ENCODE results near the gene ACP1. TPM values are rescaled to one million over a fixed set of nuclear protein-coding genes. Genes with fewer than 3 reads are reported as not detected.

Gene ACP1
- total and polyA plus RNA-seq, 2 experiments from 2014 or later, result 189 to 281 TPM

DNA sequence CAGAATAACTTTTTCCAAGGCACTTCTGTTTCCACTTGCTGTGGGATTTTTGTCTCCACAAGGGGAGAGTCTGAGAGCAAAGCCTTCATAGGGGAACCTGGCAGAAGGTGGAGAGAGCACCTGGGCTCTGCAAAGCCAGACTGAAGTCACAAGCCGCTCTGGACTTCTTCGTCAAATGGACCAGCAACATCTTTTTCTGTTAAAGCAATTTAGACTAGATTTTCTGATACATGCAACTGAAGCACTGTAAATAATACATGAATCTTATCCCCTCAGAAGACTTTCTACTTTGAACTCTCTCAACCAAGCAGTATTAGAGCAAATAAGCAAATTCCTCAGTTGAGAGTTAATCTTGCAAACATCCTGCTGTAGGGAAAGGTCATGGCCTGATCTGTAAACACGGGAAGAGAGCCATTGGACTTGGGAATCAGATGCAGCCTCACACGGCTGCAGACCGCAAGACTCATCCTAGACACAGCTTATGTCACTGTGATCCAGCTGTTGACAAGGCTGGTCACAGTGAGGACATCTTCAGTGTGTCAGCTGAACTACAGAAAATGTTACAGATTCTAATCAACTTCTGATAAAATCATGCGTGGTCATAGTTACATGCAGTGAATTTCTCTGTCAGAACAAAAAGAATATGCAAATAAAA, 4.1 kb upstream of the ACP1 start:
- peaks cover 24% of the 10 kb centered on the region for H3K27me3 Mint-ChIP-seq (ENCODE audit: insufficient read depth, low read depth, poor library complexity)
- peaks cover 11% of the 10 kb centered on the region for H3K36me3 ChIP-seq (ENCODE audit: insufficient read depth)
- H3K4me1 ChIP-seq (ENCODE audit: insufficient read depth), result peaks cover 14% of the 10 kb centered on the region
- no peak overlapping the region for H2AFZ ChIP-seq
- no peak overlapping the region for H3K27ac Mint-ChIP-seq
- H3K9me3 Mint-ChIP-seq, result peaks cover 27% of the 10 kb centered on the region
- no peaks in the 10 kb centered on the region for H3F3A ChIP-seq (replicated peaks; ENCODE audit: low read depth)
- no peak overlapping the region for H3K4me2 ChIP-seq
- TF ChIP-seq JUNB (IDR thresholded peaks at IDR 0.05; ENCODE audit: unreplicated experiment), result no peak
- no peak for TF ChIP-seq CREB1 (CRISPR knock-in tag; IDR thresholded peaks at IDR 0.05; ENCODE audit: low read depth)
- TF ChIP-seq POLR2AphosphoS5 (IDR thresholded peaks at IDR 0.05; ENCODE audit: low read depth), result no peak
- no peak for TF ChIP-seq STAT1 (IDR thresholded peaks at IDR 0.05; ENCODE audit: unreplicated experiment)
- TF ChIP-seq, protein P1, sequence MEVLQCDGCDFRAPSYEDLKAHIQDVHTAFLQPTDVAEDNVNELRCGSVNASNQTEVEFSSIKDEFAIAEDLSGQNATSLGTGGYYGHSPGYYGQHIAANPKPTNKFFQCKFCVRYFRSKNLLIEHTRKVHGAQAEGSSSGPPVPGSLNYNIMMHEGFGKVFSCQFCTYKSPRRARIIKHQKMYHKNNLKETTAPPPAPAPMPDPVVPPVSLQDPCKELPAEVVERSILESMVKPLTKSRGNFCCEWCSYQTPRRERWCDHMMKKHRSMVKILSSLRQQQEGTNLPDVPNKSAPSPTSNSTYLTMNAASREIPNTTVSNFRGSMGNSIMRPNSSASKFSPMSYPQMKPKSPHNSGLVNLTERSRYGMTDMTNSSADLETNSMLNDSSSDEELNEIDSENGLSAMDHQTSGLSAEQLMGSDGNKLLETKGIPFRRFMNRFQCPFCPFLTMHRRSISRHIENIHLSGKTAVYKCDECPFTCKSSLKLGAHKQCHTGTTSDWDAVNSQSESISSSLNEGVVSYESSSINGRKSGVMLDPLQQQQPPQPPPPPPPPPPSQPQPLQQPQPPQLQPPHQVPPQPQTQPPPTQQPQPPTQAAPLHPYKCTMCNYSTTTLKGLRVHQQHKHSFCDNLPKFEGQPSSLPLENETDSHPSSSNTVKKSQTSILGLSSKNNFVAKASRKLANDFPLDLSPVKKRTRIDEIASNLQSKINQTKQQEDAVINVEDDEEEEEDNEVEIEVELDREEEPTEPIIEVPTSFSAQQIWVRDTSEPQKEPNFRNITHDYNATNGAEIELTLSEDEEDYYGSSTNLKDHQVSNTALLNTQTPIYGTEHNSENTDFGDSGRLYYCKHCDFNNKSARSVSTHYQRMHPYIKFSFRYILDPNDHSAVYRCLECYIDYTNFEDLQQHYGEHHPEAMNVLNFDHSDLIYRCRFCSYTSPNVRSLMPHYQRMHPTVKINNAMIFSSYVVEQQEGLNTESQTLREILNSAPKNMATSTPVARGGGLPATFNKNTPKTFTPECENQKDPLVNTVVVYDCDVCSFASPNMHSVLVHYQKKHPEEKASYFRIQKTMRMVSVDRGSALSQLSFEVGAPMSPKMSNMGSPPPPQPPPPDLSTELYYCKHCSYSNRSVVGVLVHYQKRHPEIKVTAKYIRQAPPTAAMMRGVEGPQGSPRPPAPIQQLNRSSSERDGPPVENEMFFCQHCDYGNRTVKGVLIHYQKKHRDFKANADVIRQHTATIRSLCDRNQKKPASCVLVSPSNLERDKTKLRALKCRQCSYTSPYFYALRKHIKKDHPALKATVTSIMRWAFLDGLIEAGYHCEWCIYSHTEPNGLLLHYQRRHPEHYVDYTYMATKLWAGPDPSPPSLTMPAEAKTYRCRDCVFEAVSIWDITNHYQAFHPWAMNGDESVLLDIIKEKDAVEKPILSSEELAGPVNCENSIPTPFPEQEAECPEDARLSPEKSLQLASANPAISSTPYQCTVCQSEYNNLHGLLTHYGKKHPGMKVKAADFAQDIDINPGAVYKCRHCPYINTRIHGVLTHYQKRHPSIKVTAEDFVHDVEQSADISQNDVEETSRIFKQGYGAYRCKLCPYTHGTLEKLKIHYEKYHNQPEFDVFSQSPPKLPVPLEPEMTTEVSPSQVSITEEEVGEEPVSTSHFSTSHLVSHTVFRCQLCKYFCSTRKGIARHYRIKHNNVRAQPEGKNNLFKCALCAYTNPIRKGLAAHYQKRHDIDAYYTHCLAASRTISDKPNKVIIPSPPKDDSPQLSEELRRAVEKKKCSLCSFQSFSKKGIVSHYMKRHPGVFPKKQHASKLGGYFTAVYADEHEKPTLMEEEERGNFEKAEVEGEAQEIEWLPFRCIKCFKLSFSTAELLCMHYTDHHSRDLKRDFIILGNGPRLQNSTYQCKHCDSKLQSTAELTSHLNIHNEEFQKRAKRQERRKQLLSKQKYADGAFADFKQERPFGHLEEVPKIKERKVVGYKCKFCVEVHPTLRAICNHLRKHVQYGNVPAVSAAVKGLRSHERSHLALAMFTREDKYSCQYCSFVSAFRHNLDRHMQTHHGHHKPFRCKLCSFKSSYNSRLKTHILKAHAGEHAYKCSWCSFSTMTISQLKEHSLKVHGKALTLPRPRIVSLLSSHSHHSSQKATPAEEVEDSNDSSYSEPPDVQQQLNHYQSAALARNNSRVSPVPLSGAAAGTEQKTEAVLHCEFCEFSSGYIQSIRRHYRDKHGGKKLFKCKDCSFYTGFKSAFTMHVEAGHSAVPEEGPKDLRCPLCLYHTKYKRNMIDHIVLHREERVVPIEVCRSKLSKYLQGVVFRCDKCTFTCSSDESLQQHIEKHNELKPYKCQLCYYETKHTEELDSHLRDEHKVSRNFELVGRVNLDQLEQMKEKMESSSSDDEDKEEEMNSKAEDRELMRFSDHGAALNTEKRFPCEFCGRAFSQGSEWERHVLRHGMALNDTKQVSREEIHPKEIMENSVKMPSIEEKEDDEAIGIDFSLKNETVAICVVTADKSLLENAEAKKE (CRISPR knock-in tag; IDR thresholded peaks at IDR 0.05), result no peak
- TF ChIP-seq, protein P2, sequence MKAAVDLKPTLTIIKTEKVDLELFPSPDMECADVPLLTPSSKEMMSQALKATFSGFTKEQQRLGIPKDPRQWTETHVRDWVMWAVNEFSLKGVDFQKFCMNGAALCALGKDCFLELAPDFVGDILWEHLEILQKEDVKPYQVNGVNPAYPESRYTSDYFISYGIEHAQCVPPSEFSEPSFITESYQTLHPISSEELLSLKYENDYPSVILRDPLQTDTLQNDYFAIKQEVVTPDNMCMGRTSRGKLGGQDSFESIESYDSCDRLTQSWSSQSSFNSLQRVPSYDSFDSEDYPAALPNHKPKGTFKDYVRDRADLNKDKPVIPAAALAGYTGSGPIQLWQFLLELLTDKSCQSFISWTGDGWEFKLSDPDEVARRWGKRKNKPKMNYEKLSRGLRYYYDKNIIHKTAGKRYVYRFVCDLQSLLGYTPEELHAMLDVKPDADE (IDR thresholded peaks at IDR 0.05), result no peak
- TF ChIP-seq, protein P3, sequence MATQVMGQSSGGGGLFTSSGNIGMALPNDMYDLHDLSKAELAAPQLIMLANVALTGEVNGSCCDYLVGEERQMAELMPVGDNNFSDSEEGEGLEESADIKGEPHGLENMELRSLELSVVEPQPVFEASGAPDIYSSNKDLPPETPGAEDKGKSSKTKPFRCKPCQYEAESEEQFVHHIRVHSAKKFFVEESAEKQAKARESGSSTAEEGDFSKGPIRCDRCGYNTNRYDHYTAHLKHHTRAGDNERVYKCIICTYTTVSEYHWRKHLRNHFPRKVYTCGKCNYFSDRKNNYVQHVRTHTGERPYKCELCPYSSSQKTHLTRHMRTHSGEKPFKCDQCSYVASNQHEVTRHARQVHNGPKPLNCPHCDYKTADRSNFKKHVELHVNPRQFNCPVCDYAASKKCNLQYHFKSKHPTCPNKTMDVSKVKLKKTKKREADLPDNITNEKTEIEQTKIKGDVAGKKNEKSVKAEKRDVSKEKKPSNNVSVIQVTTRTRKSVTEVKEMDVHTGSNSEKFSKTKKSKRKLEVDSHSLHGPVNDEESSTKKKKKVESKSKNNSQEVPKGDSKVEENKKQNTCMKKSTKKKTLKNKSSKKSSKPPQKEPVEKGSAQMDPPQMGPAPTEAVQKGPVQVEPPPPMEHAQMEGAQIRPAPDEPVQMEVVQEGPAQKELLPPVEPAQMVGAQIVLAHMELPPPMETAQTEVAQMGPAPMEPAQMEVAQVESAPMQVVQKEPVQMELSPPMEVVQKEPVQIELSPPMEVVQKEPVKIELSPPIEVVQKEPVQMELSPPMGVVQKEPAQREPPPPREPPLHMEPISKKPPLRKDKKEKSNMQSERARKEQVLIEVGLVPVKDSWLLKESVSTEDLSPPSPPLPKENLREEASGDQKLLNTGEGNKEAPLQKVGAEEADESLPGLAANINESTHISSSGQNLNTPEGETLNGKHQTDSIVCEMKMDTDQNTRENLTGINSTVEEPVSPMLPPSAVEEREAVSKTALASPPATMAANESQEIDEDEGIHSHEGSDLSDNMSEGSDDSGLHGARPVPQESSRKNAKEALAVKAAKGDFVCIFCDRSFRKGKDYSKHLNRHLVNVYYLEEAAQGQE (IDR thresholded peaks at IDR 0.05; ENCODE audit: unreplicated experiment), result no peak
- TF ChIP-seq ZNF114 (CRISPR knock-in tag; IDR thresholded peaks at IDR 0.05), result no peak
- no peak for TF ChIP-seq NANOG (IDR thresholded peaks at IDR 0.05; ENCODE audit: borderline replicate concordance)
- TF ChIP-seq EZH2phosphoT487 (IDR thresholded peaks at IDR 0.05; ENCODE audit: unreplicated experiment), result no peak
- TF ChIP-seq, protein P4, sequence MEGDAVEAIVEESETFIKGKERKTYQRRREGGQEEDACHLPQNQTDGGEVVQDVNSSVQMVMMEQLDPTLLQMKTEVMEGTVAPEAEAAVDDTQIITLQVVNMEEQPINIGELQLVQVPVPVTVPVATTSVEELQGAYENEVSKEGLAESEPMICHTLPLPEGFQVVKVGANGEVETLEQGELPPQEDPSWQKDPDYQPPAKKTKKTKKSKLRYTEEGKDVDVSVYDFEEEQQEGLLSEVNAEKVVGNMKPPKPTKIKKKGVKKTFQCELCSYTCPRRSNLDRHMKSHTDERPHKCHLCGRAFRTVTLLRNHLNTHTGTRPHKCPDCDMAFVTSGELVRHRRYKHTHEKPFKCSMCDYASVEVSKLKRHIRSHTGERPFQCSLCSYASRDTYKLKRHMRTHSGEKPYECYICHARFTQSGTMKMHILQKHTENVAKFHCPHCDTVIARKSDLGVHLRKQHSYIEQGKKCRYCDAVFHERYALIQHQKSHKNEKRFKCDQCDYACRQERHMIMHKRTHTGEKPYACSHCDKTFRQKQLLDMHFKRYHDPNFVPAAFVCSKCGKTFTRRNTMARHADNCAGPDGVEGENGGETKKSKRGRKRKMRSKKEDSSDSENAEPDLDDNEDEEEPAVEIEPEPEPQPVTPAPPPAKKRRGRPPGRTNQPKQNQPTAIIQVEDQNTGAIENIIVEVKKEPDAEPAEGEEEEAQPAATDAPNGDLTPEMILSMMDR (conservative IDR thresholded peaks at IDR 0.05; ENCODE audit: low read depth in 2 of 2), result no peak
- TF ChIP-seq ZNF331 (CRISPR knock-in tag; IDR thresholded peaks at IDR 0.05; ENCODE audit: low read depth), result no peak
- H3K4me3 ChIP-seq, result no peak overlapping the region
- ATAC-seq (no peak), DNase-seq (ENCODE audit: low spot score) (no peak)
- H3K27me3 ChIP-seq (ENCODE audit: insufficient read depth), result peaks cover 12% of the 10 kb centered on the region
- no peak overlapping the region for H3K27ac ChIP-seq (ENCODE audit: low read depth)
- H3K4me1 Mint-ChIP-seq, result peaks cover 12% of the 10 kb centered on the region
- H3K36me3 Mint-ChIP-seq (ENCODE audit: low read depth), result peaks cover 40% of the 10 kb centered on the region
- no peaks in the 10 kb centered on the region for H3K9me2 ChIP-seq (ENCODE audit: insufficient read depth)
- no peak overlapping the region for H3K4me3 Mint-ChIP-seq
- H3K79me2 ChIP-seq (replicated peaks; ENCODE audit: insufficient read depth), result peaks cover 63% of the 10 kb centered on the region
- H4K20me1 ChIP-seq (replicated peaks; ENCODE audit: insufficient read depth), result peaks cover 12% of the 10 kb centered on the region; the same call in 1 of the 2 replicates

Measured in GM23338 (cell line).